Measurements from ENCODE around the gene ADAMTS14.
A peak's percentile ranks its signal among the peaks of the same experiment; 100 is the strongest.

ADAMTS14 gene

DNA sequence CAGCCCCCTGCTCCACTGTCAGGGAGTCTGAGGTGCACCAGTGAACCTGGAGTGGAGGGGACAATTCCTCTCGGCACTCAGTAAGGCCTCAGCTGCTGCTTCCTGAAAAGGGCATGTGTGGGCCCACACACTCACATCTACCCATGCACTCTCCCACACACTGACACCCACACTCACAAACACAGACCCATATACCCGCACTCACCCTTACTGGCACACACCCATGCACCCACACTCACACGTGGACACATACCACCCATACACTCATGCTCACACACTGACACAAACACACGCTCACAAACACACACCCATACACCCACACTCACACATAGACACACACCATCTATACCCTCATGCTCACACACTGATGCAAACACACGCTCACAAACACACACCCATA, 31.9 kb downstream of the ADAMTS14 start:
- TF ChIP-seq, protein P1, sequence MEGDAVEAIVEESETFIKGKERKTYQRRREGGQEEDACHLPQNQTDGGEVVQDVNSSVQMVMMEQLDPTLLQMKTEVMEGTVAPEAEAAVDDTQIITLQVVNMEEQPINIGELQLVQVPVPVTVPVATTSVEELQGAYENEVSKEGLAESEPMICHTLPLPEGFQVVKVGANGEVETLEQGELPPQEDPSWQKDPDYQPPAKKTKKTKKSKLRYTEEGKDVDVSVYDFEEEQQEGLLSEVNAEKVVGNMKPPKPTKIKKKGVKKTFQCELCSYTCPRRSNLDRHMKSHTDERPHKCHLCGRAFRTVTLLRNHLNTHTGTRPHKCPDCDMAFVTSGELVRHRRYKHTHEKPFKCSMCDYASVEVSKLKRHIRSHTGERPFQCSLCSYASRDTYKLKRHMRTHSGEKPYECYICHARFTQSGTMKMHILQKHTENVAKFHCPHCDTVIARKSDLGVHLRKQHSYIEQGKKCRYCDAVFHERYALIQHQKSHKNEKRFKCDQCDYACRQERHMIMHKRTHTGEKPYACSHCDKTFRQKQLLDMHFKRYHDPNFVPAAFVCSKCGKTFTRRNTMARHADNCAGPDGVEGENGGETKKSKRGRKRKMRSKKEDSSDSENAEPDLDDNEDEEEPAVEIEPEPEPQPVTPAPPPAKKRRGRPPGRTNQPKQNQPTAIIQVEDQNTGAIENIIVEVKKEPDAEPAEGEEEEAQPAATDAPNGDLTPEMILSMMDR (IDR thresholded peaks at IDR 0.05; ENCODE audit: low read depth, low read length): no peak
- Histone ChIP-seq H3K4me3 (ENCODE audit: low read depth, low read length) (no peak overlapping the region), H3K36me3 (no peaks in the 10 kb centered on the region), H3K9me3 (ENCODE audit: severe bottlenecking) (no peaks in the 10 kb centered on the region), H3K27ac (no peak overlapping the region), H3K27me3 (ENCODE audit: insufficient read depth, low read depth, severe bottlenecking) (no peaks in the 10 kb centered on the region)
- DNase-seq: no peak

GRCh38 chr10:70705121-70705861, 33.0 kb downstream of the ADAMTS14 start:
- Histone ChIP-seq H3K36me3 (no peaks in the 10 kb centered on the region), H3K27ac (no peak overlapping the region), H3K9me3 (ENCODE audit: severe bottlenecking) (no peaks in the 10 kb centered on the region), H3K27me3 (ENCODE audit: insufficient read depth, low read depth, severe bottlenecking) (no peaks in the 10 kb centered on the region), H3K4me3 (ENCODE audit: low read depth, low read length) (no peak overlapping the region)
- TF ChIP-seq, protein P1 (IDR thresholded peaks at IDR 0.05; ENCODE audit: low read depth, low read length): no peak
- DNase-seq: peak; percentile 27

- no peak overlapping the region for H3K27ac ChIP-seq
- H3K9me3 ChIP-seq (ENCODE audit: severe bottlenecking): no peaks in the 10 kb centered on the region
- DNase-seq: no peak
- H3K36me3 ChIP-seq: no peaks in the 10 kb centered on the region
- no peaks in the 10 kb centered on the region for H3K27me3 ChIP-seq (ENCODE audit: insufficient read depth, low read depth, severe bottlenecking)
- TF ChIP-seq, protein P1 (IDR thresholded peaks at IDR 0.05; ENCODE audit: low read depth, low read length): no peak
- no peak overlapping the region for H3K4me3 ChIP-seq (ENCODE audit: low read depth, low read length)
Measured at GRCh38 chr10:70711177-70711576, 38.9 kb downstream of the ADAMTS14 start.

DNA sequence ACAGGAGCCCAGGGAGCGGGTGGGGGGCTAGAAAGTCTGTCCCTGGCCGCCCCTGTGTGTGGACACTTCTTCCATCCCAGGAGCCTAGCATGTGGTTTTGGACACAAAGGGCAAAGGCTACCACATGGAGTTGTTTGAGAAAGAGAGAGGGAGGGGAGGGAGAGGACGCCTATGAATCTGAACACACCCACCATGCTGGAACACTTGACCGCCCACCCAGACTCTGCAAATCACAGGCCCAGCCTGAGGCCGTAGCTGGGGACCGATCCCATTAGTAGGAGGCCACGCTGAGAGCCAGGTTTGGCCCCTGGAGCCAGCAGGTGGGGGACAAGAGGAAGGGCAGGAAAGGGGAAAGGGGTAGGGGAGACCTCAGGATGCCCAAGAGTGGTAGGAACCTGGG, 39.6 kb downstream of the ADAMTS14 start:
- no peaks in the 10 kb centered on the region for H3K27me3 ChIP-seq (ENCODE audit: insufficient read depth, low read depth, severe bottlenecking)
- TF ChIP-seq, protein P1 (IDR thresholded peaks at IDR 0.05; ENCODE audit: low read depth, low read length): no peak
- H3K4me3 ChIP-seq (ENCODE audit: low read depth, low read length): no peak overlapping the region
- H3K9me3 ChIP-seq (ENCODE audit: severe bottlenecking): no peaks in the 10 kb centered on the region
- H3K27ac ChIP-seq: no peak overlapping the region
- H3K36me3 ChIP-seq: no peaks in the 10 kb centered on the region
- no peak for DNase-seq

GRCh38 chr10:70714245-70714644, 41.9 kb downstream of the ADAMTS14 start:
- no peaks in the 10 kb centered on the region for H3K9me3 ChIP-seq (ENCODE audit: severe bottlenecking)
- no peak for DNase-seq
- no peak overlapping the region for H3K4me3 ChIP-seq (ENCODE audit: low read depth, low read length)
- no peaks in the 10 kb centered on the region for H3K36me3 ChIP-seq
- TF ChIP-seq, protein P1 (IDR thresholded peaks at IDR 0.05; ENCODE audit: low read depth, low read length): no peak
- H3K27me3 ChIP-seq (ENCODE audit: insufficient read depth, low read depth, severe bottlenecking): no peaks in the 10 kb centered on the region
- H3K27ac ChIP-seq: no peak overlapping the region

- H3K9me3 ChIP-seq (ENCODE audit: severe bottlenecking): no peaks in the 10 kb centered on the region
- no peak overlapping the region for H3K4me3 ChIP-seq (ENCODE audit: low read depth, low read length)
- no peaks in the 10 kb centered on the region for H3K27me3 ChIP-seq (ENCODE audit: insufficient read depth, low read depth, severe bottlenecking)
- H3K27ac ChIP-seq: no peak overlapping the region
- TF ChIP-seq, protein P1 (IDR thresholded peaks at IDR 0.05; ENCODE audit: low read depth, low read length): no peak
- no peaks in the 10 kb centered on the region for H3K36me3 ChIP-seq
- no peak for DNase-seq
Measured at GRCh38 chr10:70714951-70715350, 42.6 kb downstream of the ADAMTS14 start.

Data from WERI-Rb-1 (cell line).